Uterine smooth muscle cell (primary cell): Measurements from ENCODE around the gene ASB2. TPM values are rescaled to one million over a fixed set of nuclear protein-coding genes. Genes with fewer than 3 reads are reported as not detected.

ENCODE experiments used
- total RNA-seq: library from RNA; depleted of rRNA; stranded (reverse); fragments of >200 nt; gene quantifications from 2 replicates; pipeline ENCODE4 v1.2.3, GENCODE V29; 2014

Gene ASB2, protein sequence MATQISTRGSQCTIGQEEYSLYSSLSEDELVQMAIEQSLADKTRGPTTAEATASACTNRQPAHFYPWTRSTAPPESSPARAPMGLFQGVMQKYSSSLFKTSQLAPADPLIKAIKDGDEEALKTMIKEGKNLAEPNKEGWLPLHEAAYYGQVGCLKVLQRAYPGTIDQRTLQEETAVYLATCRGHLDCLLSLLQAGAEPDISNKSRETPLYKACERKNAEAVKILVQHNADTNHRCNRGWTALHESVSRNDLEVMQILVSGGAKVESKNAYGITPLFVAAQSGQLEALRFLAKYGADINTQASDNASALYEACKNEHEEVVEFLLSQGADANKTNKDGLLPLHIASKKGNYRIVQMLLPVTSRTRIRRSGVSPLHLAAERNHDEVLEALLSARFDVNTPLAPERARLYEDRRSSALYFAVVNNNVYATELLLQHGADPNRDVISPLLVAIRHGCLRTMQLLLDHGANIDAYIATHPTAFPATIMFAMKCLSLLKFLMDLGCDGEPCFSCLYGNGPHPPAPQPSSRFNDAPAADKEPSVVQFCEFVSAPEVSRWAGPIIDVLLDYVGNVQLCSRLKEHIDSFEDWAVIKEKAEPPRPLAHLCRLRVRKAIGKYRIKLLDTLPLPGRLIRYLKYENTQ
- total RNA-seq = 1.2 and 3.5 TPM in 2 replicates

GRCh38 chr14:93976477-93977057 is at the start of gene ASB2:
Gene ASB2, minus strand, starts transcription at chr14:93976570. Its CDS starts 12,031 bp downstream, at chr14:93964539.

DNA sequence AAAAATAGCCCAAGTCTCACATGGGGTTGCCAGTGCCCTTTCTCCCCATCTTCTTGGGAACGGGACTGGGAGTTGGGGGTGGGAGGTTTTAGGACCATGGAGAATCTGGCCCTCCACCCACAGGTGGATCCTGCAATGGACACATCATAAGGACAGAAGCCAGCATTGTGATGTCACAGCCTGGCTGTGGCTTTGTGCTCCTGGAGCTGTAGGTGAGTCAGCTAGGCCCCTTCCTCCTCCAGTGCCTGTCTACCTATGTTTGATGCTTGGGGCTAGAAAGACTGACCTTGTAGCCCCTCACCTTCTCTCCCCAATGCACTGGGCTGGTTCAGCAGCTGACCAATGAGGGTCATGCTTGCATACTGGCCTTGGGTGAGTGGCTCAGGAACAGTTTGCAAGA is 20.7 kb upstream of the ASB2 start, which contains the start of gene CCDC197:
CCDC197 (plus strand) TSS at position 220 of the 400 bp plus-strand sequence. CDS start 831 bp downstream, outside the sequence.

DNA sequence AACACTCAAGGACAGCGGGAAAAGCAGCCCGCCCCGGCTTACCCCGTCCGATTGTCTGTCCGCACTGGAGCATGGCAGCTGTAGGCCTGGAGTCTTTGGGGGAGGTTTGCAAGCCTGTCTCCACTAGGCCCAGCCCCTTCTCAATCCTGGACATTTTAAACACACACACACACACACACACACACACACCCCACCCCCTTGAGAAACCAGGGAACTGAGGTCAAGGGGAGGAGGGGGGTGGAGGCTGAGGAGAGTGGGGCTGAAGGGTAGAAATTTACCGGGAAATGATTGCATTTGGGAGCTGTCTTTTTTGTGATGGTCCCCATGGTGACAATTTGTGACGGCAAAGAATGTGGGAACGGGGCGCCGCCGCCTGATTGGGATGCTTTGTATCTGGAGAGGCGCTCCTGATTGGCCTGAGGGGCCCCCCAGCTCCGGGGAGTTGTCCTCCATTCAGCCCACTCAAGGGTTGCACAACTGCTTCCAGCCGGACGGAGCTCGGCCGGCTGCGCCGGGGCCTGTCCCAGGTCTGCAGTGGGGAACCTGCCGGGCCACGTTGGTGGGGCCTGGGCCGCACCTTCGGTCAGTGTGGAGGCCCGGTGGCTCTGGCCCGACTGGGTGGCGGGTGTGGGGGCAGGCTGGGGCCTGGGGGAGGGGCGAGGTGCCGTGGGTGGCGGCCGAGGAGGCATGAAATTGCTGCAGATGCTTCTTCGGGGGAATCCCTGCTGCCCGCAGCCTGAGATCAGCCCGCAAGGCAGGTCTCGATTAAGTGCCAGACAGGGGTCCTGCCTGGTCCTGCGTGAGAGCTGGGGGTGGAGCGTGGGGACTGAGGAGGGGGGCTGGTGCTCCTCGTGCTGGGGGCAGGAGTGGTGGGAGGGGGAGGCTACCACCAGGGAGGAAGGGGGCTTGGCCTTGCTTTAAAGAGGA is 49.2 kb downstream of the ASB2 start, which contains the start of gene FAM181A:
FAM181A (plus strand) TSS at position 472 of the 927 bp plus-strand sequence. CDS start 942 bp downstream, outside the sequence.

Other genes starting within 250 kb of the ASB2 start
- gene PRIMA1, start 188.1 kb downstream of the ASB2 start, total RNA-seq = under 0.01 TPM in 1 of 2 replicates, not detected in the other
- gene FAM181A, start 49.2 kb downstream of the ASB2 start, total RNA-seq = not detected in 2 replicates
- gene CCDC197, start 20.7 kb upstream of the ASB2 start, total RNA-seq = not detected in 2 replicates
- 1.00 and 2.4 TPM in 2 replicates for gene OTUB2, start 49.8 kb upstream of the ASB2 start, total RNA-seq
- 114 and 139 TPM in 2 replicates for gene DDX24, start 104.6 kb upstream of the ASB2 start, total RNA-seq
- gene IFI27L1, start 104.7 kb upstream of the ASB2 start, total RNA-seq = 23.1 and 27.0 TPM in 2 replicates
- gene IFI27, start 134.2 kb upstream of the ASB2 start, total RNA-seq = 23.8 and 28.6 TPM in 2 replicates
- gene IFI27L2, start 153.0 kb upstream of the ASB2 start, total RNA-seq = 59.8 and 99.0 TPM in 2 replicates
- gene PPP4R4, start 197.8 kb upstream of the ASB2 start, total RNA-seq = 3.2 and 4.9 TPM in 2 replicates